ENCODE results near the gene ICAM4.
A peak's percentile ranks its signal among the peaks of the same experiment; 100 is the strongest.

ICAM4 gene

DNA sequence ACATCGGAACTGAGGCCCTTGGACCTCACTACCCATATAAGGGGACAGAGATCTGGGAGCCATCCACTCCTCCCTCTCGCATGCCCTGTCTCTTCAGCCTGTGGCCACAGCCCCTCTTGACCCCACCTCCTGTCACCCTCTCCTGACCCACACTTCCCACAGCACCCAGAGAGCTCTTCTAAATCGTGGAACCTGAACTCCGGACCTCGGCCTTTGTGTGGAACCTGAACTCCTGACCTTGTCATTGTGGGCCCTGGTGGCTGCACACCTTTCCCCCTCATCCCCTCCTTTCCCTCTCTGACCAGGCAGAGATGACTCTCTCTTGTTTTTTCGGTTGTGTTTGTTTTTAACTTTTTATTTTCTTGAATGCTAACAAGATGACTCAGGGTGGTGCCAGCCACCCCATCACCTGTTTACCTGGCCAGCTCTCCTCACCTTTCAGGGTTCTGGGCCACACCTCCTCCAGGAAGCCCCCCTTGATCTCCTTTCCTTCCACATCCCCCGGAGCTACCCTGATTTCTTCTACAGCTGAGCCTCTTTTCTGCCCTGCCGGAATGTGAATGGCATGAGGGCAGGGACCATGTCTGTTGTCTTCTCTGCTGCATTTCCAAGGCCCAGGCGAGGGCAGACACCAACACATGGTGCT is 29.7 kb upstream of the ICAM4 start:
- in situ Hi-C loops (cut with MboI; ENCODE audit: low pct_unique_long_range_greater_than_20kb, low sequenced_read_pairs, unreplicated experiment) = loop anchor here (25.0 kb wide), 1 partner anchor 320 kb away; the partner anchor contains the start of gene OLFM2
- no peak for DNase-seq (ENCODE audit: low spot score)
- TF ChIP-seq, protein P1, sequence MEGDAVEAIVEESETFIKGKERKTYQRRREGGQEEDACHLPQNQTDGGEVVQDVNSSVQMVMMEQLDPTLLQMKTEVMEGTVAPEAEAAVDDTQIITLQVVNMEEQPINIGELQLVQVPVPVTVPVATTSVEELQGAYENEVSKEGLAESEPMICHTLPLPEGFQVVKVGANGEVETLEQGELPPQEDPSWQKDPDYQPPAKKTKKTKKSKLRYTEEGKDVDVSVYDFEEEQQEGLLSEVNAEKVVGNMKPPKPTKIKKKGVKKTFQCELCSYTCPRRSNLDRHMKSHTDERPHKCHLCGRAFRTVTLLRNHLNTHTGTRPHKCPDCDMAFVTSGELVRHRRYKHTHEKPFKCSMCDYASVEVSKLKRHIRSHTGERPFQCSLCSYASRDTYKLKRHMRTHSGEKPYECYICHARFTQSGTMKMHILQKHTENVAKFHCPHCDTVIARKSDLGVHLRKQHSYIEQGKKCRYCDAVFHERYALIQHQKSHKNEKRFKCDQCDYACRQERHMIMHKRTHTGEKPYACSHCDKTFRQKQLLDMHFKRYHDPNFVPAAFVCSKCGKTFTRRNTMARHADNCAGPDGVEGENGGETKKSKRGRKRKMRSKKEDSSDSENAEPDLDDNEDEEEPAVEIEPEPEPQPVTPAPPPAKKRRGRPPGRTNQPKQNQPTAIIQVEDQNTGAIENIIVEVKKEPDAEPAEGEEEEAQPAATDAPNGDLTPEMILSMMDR (IDR thresholded peaks at IDR 0.05; ENCODE audit: extremely low read depth, insufficient read depth, missing control alignments) = no peak

DNA sequence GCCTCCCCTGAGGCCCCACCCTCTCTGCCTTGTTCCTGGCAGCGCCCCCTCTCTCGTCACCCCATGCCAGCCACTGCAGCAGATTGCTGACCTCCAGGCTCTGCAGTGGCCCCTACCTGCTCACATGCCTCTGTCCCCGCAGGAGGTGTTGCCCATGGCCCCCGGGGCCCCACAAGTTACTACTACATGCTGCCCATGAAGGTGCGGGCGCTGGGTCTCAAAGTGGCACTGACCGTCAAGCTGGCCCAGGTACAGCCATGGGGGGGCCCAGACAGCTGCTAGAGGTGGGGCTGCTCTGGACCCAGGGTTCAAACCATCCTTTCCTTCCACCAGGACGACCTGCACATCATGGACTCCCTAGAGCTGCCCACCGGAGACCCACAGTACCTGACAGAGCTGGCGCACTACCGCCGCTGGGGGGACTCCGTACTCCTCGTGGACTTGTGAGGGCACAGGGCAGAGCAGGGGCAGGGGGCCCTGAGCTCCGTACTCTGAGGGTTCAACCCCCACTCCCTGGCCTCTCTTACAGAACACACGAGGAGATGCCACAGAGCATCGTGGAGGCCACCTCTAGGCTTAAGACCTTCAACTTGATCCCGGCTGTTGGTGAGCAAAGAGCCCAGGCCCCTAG is 28.6 kb upstream of the ICAM4 start:
- in situ Hi-C loops (cut with MboI; ENCODE audit: low pct_unique_long_range_greater_than_20kb, low sequenced_read_pairs, unreplicated experiment) = loop anchor here (25.0 kb wide), 1 partner anchor 321 kb away; the partner anchor contains the start of gene OLFM2
- DNase-seq (ENCODE audit: low spot score) = no peak
- TF ChIP-seq, protein P1 (IDR thresholded peaks at IDR 0.05; ENCODE audit: extremely low read depth, insufficient read depth, missing control alignments) = no peak

DNA sequence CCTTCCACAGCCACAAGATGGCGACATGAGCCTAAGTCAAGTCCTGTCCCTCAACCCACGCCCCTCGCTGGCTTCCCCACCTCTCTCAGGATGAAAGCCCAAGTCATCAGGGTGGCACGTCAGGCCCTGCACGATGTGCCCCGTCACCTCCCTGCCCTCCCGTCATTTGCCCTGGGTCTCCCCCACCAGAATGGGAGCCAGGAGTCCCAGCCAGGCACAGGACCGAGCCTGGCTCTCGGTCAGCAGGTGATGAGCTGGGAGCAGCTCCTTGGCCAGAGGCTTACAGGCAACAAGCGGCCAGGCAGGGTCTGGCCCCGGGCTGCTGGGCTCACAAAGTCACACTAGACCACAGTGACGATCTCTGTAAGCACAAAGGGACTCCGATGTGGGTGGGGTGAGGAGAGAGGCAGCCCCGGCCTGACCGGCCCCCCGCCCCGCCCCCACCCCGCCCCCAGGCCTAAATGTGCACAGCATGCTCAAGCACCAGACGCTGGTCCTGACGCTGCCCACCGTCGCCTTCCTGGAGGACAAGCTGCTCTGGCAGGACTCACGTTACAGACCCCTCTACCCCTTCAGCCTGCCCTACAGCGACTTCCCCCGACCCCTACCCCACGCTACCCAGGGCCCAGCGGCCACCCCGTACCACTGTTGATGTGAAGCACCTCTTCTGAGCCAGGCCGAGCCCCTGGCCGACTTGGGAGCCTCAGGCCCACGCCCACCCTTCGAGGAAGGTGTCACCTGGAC is 27.4 kb upstream of the ICAM4 start:
- TF ChIP-seq, protein P1 (IDR thresholded peaks at IDR 0.05; ENCODE audit: extremely low read depth, insufficient read depth, missing control alignments) = peak; percentile 68
- in situ Hi-C loops (cut with MboI; ENCODE audit: low pct_unique_long_range_greater_than_20kb, low sequenced_read_pairs, unreplicated experiment) = loop anchor here (25.0 kb wide), 1 partner anchor 322 kb away; the partner anchor contains the start of gene OLFM2
- peak; percentile 81 for DNase-seq (ENCODE audit: low spot score)

- no peak for DNase-seq (ENCODE audit: low spot score)
- TF ChIP-seq, protein P1 (IDR thresholded peaks at IDR 0.05; ENCODE audit: extremely low read depth, insufficient read depth, missing control alignments) = no peak
- in situ Hi-C loops (cut with MboI; ENCODE audit: low pct_unique_long_range_greater_than_20kb, low sequenced_read_pairs, unreplicated experiment) = loop anchor here (25.0 kb wide), 1 partner anchor 323 kb away; the partner anchor contains the start of gene OLFM2
These were observed 26.6 kb upstream of the ICAM4 start for GRCh38 chr19:10260141-10260584.

DNA sequence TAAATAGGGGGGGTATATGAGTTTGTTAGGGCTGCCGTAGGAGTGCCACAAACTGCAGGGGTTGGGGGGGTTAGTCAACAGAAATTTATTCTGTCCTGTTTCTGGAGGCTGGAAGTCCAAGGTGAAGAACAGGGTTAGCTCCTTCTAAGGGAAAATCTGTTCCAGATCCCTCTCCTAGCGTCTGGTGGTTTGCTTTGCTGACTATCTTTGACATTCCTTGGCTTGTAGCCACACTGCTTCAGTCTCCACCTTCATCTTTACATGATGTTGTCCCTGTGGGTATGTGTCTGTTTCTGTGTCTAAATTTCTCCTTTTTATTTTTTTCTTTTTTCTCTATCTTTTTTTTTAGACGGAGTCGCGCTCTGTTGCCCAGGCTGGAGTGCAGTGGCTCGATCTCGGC is 24.0 kb upstream of the ICAM4 start:
- in situ Hi-C loops (cut with MboI; ENCODE audit: low pct_unique_long_range_greater_than_20kb, low sequenced_read_pairs, unreplicated experiment) = loop anchor here (25.0 kb wide), 1 partner anchor 325 kb away; the partner anchor contains the start of gene OLFM2
- DNase-seq (ENCODE audit: low spot score) = no peak
- TF ChIP-seq, protein P1 (IDR thresholded peaks at IDR 0.05; ENCODE audit: extremely low read depth, insufficient read depth, missing control alignments) = no peak

DNA sequence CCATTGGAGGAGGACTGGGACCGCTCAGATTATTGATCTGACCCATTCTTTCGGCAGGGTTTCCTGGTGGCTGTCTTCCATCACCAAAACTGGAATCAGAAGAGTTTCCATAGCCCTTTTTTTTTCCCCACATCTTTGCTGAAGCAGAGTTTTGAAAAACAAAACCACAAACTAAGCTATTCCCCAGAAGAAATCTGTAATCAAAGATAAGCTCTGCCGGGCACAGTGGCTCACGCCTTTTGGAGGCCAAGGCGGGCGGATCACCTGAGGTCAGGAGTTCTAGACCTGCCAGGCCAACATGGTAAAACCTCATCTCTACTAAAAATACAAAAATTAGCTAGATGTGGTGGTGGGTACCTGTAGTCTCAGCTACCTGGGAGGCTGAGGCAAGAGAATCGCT is 20.0 kb upstream of the ICAM4 start:
- no peak for DNase-seq (ENCODE audit: low spot score)
- TF ChIP-seq, protein P1 (IDR thresholded peaks at IDR 0.05; ENCODE audit: extremely low read depth, insufficient read depth, missing control alignments) = no peak
- in situ Hi-C loops (cut with MboI; ENCODE audit: low pct_unique_long_range_greater_than_20kb, low sequenced_read_pairs, unreplicated experiment) = loop anchor here (25.0 kb wide), 1 partner anchor 329 kb away; the partner anchor contains the start of gene OLFM2
